ENCODE data around the gene CLMN. TPM values are rescaled to one million over a fixed set of nuclear protein-coding genes. Genes with fewer than 3 reads are reported as not detected.

Gene CLMN
- total and polyA plus RNA-seq, 10 of the 15 experiments (the other 5 are each of a cell fraction or from before 2014, with no cell fraction given) = 7.8 to 49.3 (median 18.5) TPM

DNA sequence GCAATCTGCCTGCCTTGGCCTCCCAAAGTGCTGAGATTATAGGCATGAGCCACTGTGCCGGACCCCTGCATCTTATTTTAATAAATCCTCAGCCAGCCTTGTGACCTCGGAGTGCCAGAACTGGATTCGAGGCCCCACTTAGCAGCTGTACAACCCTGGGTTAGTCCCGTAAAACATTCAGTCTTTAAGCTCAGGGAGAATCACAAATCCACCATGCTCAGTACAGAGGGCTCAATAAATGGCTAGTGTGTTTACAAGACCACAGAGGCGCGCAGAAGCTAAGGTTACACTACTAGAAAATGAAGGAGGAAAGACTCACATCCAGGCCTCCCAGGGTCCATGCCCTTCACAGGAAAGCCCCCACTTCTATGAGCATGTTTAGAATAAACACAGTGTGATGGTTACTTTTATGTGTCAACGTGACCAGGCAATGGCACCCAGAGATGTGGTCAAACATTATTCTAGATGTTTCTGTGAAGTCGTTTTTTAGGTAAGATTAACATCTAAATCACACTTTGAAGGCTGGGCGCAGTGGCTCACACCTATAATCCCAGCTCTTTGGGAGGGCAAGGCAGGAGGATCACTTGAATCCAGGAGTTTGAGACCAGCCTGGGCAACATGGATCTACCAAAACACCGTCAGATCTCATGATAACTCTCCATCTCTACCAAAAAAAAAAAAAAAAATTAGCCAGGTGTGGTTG lies 55.3 kb downstream of the CLMN start:
- FAIRE-seq = no peak
- peak overlapping the region; percentile 92 for H3K27ac ChIP-seq (ENCODE audit: control insufficient read depth, insufficient read depth)
- H3K4me3 ChIP-seq = peak overlapping the region; percentile 54; the same call in 1 of the 2 replicates
- TF ChIP-seq, protein P1, sequence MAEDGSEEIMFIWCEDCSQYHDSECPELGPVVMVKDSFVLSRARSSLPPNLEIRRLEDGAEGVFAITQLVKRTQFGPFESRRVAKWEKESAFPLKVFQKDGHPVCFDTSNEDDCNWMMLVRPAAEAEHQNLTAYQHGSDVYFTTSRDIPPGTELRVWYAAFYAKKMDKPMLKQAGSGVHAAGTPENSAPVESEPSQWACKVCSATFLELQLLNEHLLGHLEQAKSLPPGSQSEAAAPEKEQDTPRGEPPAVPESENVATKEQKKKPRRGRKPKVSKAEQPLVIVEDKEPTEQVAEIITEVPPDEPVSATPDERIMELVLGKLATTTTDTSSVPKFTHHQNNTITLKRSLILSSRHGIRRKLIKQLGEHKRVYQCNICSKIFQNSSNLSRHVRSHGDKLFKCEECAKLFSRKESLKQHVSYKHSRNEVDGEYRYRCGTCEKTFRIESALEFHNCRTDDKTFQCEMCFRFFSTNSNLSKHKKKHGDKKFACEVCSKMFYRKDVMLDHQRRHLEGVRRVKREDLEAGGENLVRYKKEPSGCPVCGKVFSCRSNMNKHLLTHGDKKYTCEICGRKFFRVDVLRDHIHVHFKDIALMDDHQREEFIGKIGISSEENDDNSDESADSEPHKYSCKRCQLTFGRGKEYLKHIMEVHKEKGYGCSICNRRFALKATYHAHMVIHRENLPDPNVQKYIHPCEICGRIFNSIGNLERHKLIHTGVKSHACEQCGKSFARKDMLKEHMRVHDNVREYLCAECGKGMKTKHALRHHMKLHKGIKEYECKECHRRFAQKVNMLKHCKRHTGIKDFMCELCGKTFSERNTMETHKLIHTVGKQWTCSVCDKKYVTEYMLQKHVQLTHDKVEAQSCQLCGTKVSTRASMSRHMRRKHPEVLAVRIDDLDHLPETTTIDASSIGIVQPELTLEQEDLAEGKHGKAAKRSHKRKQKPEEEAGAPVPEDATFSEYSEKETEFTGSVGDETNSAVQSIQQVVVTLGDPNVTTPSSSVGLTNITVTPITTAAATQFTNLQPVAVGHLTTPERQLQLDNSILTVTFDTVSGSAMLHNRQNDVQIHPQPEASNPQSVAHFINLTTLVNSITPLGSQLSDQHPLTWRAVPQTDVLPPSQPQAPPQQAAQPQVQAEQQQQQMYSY (CRISPR knock-in tag; IDR thresholded peaks at IDR 0.05) = no peak
- TF ChIP-seq PAX5 (IDR thresholded peaks at IDR 0.05; ENCODE audit: borderline replicate concordance, low read depth, low read length) = no peak
- peaks cover 52% of the 10 kb centered on the region for H3K4me1 ChIP-seq (ENCODE audit: control insufficient read depth, insufficient read depth, low read length)
- in situ Hi-C loops (cut with MboI) = no loop called here
- 70% methylated on average over 10 of the region's 10 CpGs for WGBS (ENCODE audit: insufficient coverage, insufficient replicate concordance, low lambda C conversion rate, missing lambda C conversion rate)
- no peaks in the 10 kb centered on the region for H3K36me3 ChIP-seq (ENCODE audit: control insufficient read depth in 2 of 2, insufficient read depth in 2 of 2, low read length in 1 of 2)
- no peak for ATAC-seq
- ChIA-PET SMC1A (ENCODE audit: uncharacterized antibody, unreplicated experiment) (interaction anchor here (1.0 to 2.0 kb wide), 5 partner anchors 8 to 63 kb away, joined by 3 to 5 read pairs (median 5); no protein-coding TSS in a partner anchor), CTCF (interaction anchor here (1.0 to 2.0 kb wide), 2 partner anchors 63 to 97 kb away, joined by 4 to 5 read pairs; no protein-coding TSS in a partner anchor), RAD21 (ENCODE audit: unreplicated experiment) (interaction anchor here (0.9 to 1.6 kb wide), 2 partner anchors 50 to 90 kb away, joined by 3 to 4 read pairs; no protein-coding TSS in a partner anchor), POLR2A (interaction anchor here (1.0 kb wide), 1 partner anchor 63 kb away, joined by 6 read pairs; no protein-coding TSS in a partner anchor)
- no peaks in the 10 kb centered on the region for H4K20me1 ChIP-seq (ENCODE audit: control insufficient read depth, insufficient read depth)
- DNase-seq (ENCODE audit: low read depth, low spot score) = no peak
- intact Hi-C loops (cut with micrococcal nuclease; ENCODE audit: unreplicated experiment) = loop anchor here (2.0 kb wide), 4 partner anchors 50 to 98 kb away; no protein-coding TSS in a partner anchor
- no peaks in the 10 kb centered on the region for H3K79me2 ChIP-seq (ENCODE audit: control insufficient read depth, insufficient read depth, low read length)
- no peak overlapping the region for H2AFZ ChIP-seq (ENCODE audit: control insufficient read depth, low read depth, low read length)
- no TSS peak for BruUV-seq (replicated peaks)
- 0 out of 2 replicates have a peak overlapping the region, but pooled peaks have one; percentile 57 for H3K9ac ChIP-seq (ENCODE audit: control insufficient read depth, insufficient read depth, low read length)
- H3K4me2 ChIP-seq (ENCODE audit: control insufficient read depth, insufficient read depth) = peak overlapping the region; percentile 99
- H3K9me3 ChIP-seq (replicated peaks; ENCODE audit: control insufficient read depth, insufficient read depth, low read length) = no peaks in the 10 kb centered on the region
- no peaks in the 10 kb centered on the region for H3K27me3 ChIP-seq (replicated peaks in 1 of 2; ENCODE audit: control insufficient read depth in 2 of 2, insufficient read depth in 2 of 2, low read length in 1 of 2)

Data from GM12878 (cell line).